GM04504 (cell line): ENCODE data around the gene TTLL11.

Source experiments
- DNase-seq: peaks from one replicate; pipeline ENCODE4 v3.0.0-alpha.2; 2012; ENCODE audit warnings: low read depth

TTLL11 gene

GRCh38 chr9:121773286-121773953 lies 319.7 kb downstream of the TTLL11 start:
- DNase-seq: no peak

- DNase-seq: no peak
Measured at GRCh38 chr9:121772600-121773285, 320.4 kb downstream of the TTLL11 start.
